ENCODE data around the gene GPC1. TPM values are rescaled to one million over a fixed set of nuclear protein-coding genes. Genes with fewer than 3 reads are reported as not detected.

Gene GPC1
- total and polyA plus RNA-seq, 2 of the 13 experiments (the other 11 are each of a cell fraction or from before 2014, with no cell fraction given) = 4.0 to 5.5 TPM

- TF ChIP-seq NR2C2 (CRISPR knock-in tag; IDR thresholded peaks at IDR 0.05; ENCODE audit: borderline replicate concordance) (no peak), ZFP82 (CRISPR knock-in tag; IDR thresholded peaks at IDR 0.05; ENCODE audit: borderline replicate concordance) (no peak), POGZ (CRISPR knock-in tag; IDR thresholded peaks at IDR 0.05) (no peak), ZNF558 (CRISPR knock-in tag; IDR thresholded peaks at IDR 0.05; ENCODE audit: borderline replicate concordance) (no peak), FOXO4 (CRISPR knock-in tag; conservative IDR thresholded peaks at IDR 0.05) (no peak), BCL6 (CRISPR knock-in tag; IDR thresholded peaks at IDR 0.05) (no peak), SIX1 (CRISPR knock-in tag; IDR thresholded peaks at IDR 0.05; ENCODE audit: borderline replicate concordance) (no peak), MLX (CRISPR knock-in tag; IDR thresholded peaks at IDR 0.05) (no peak), TGIF2 (CRISPR knock-in tag; IDR thresholded peaks at IDR 0.05) (no peak), ZNF275 (CRISPR knock-in tag; IDR thresholded peaks at IDR 0.05; ENCODE audit: borderline replicate concordance) (no peak), MIER2 (CRISPR knock-in tag; IDR thresholded peaks at IDR 0.05) (no peak), AFF4 (CRISPR knock-in tag; IDR thresholded peaks at IDR 0.05) (no peak; the same call in 1 of the 2 replicates), HNRNPL (IDR thresholded peaks at IDR 0.05; ENCODE audit: low read depth, low read length) (no peak)
- TF ChIP-seq, protein P1, sequence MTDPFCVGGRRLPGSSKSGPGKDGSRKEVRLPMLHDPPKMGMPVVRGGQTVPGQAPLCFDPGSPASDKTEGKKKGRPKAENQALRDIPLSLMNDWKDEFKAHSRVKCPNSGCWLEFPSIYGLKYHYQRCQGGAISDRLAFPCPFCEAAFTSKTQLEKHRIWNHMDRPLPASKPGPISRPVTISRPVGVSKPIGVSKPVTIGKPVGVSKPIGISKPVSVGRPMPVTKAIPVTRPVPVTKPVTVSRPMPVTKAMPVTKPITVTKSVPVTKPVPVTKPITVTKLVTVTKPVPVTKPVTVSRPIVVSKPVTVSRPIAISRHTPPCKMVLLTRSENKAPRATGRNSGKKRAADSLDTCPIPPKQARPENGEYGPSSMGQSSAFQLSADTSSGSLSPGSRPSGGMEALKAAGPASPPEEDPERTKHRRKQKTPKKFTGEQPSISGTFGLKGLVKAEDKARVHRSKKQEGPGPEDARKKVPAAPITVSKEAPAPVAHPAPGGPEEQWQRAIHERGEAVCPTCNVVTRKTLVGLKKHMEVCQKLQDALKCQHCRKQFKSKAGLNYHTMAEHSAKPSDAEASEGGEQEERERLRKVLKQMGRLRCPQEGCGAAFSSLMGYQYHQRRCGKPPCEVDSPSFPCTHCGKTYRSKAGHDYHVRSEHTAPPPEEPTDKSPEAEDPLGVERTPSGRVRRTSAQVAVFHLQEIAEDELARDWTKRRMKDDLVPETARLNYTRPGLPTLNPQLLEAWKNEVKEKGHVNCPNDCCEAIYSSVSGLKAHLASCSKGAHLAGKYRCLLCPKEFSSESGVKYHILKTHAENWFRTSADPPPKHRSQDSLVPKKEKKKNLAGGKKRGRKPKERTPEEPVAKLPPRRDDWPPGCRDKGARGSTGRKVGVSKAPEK (CRISPR knock-in tag; IDR thresholded peaks at IDR 0.05; ENCODE audit: borderline replicate concordance) = no peak
- TF ChIP-seq, protein P2, sequence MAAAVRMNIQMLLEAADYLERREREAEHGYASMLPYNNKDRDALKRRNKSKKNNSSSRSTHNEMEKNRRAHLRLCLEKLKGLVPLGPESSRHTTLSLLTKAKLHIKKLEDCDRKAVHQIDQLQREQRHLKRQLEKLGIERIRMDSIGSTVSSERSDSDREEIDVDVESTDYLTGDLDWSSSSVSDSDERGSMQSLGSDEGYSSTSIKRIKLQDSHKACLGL (CRISPR knock-in tag; IDR thresholded peaks at IDR 0.05) = no peak
Observed at GRCh38 chr2:240513549-240514287, 78.3 kb downstream of the GPC1 start (continued).
